ENCODE data around the gene ARF1. TPM values are rescaled to one million over a fixed set of nuclear protein-coding genes. Genes with fewer than 3 reads are reported as not detected.
A peak's percentile ranks its signal among the peaks of the same experiment; 100 is the strongest.

ARF1 gene
- total RNA-seq, 1 experiment from 2014 or later: 326 TPM

GRCh38 chr1:228142155-228142691 lies 59.7 kb downstream of the ARF1 start:
- peak; percentile 26 for DNase-seq
- Histone ChIP-seq H3K27me3 (ENCODE audit: control insufficient read depth, insufficient read depth, low read length) (no peaks in the 10 kb centered on the region), H3K36me3 (replicated peaks; ENCODE audit: control insufficient read depth, insufficient read depth, low read length) (no peaks in the 10 kb centered on the region), H3K4me3 (ENCODE audit: insufficient read depth, low read depth, low read length) (no peak overlapping the region)

GRCh38 chr1:228142701-228143136 lies 60.2 kb downstream of the ARF1 start:
- DNase-seq: peak; percentile 42
- H3K4me3 ChIP-seq (ENCODE audit: insufficient read depth, low read depth, low read length): no peak overlapping the region

GRCh38 chr1:228143480-228144192 lies 61.1 kb downstream of the ARF1 start:
- peak; percentile 49 for DNase-seq
- H3K27me3 ChIP-seq (ENCODE audit: control insufficient read depth, insufficient read depth, low read length): no peaks in the 10 kb centered on the region
- H3K36me3 ChIP-seq (replicated peaks; ENCODE audit: control insufficient read depth, insufficient read depth, low read length): no peaks in the 10 kb centered on the region
- H3K4me3 ChIP-seq (ENCODE audit: insufficient read depth, low read depth, low read length): no peak overlapping the region

More at GRCh38 chr1:228142701-228143136, 60.2 kb downstream of the ARF1 start:
- Histone ChIP-seq H3K36me3 (replicated peaks; ENCODE audit: control insufficient read depth, insufficient read depth, low read length) (no peaks in the 10 kb centered on the region), H3K27me3 (ENCODE audit: control insufficient read depth, insufficient read depth, low read length) (no peaks in the 10 kb centered on the region)

- H3K4me3 ChIP-seq (ENCODE audit: insufficient read depth, low read depth, low read length): no peak overlapping the region
- H3K36me3 ChIP-seq (replicated peaks; ENCODE audit: control insufficient read depth, insufficient read depth, low read length): no peaks in the 10 kb centered on the region
- H3K27me3 ChIP-seq (ENCODE audit: control insufficient read depth, insufficient read depth, low read length): no peaks in the 10 kb centered on the region
- DNase-seq: peak; percentile 57
These were observed 61.9 kb downstream of the ARF1 start for GRCh38 chr1:228144193-228144992.

GRCh38 chr1:228144993-228145343 lies 62.5 kb downstream of the ARF1 start:
- no peaks in the 10 kb centered on the region for H3K27me3 ChIP-seq (ENCODE audit: control insufficient read depth, insufficient read depth, low read length)
- H3K4me3 ChIP-seq (ENCODE audit: insufficient read depth, low read depth, low read length): no peak overlapping the region
- no peaks in the 10 kb centered on the region for H3K36me3 ChIP-seq (replicated peaks; ENCODE audit: control insufficient read depth, insufficient read depth, low read length)
- peak; percentile 47 for DNase-seq

- Histone ChIP-seq H3K27me3 (ENCODE audit: control insufficient read depth, insufficient read depth, low read length) (no peaks in the 10 kb centered on the region), H3K36me3 (replicated peaks; ENCODE audit: control insufficient read depth, insufficient read depth, low read length) (no peaks in the 10 kb centered on the region), H3K4me3 (ENCODE audit: insufficient read depth, low read depth, low read length) (no peak overlapping the region)
- peak; percentile 43 for DNase-seq
These were observed 63.2 kb downstream of the ARF1 start for GRCh38 chr1:228145463-228146416.

GRCh38 chr1:228146417-228147150 lies 64.1 kb downstream of the ARF1 start:
- no peak overlapping the region for H3K4me3 ChIP-seq (ENCODE audit: insufficient read depth, low read depth, low read length)

GRCh38 chr1:228147151-228147693 lies 64.7 kb downstream of the ARF1 start:
- Histone ChIP-seq H3K36me3 (replicated peaks; ENCODE audit: control insufficient read depth, insufficient read depth, low read length) (no peaks in the 10 kb centered on the region), H3K4me3 (ENCODE audit: insufficient read depth, low read depth, low read length) (no peak overlapping the region), H3K27me3 (ENCODE audit: control insufficient read depth, insufficient read depth, low read length) (no peaks in the 10 kb centered on the region)
- peak; percentile 43 for DNase-seq

More at GRCh38 chr1:228146417-228147150, 64.1 kb downstream of the ARF1 start:
- Histone ChIP-seq H3K27me3 (ENCODE audit: control insufficient read depth, insufficient read depth, low read length) (no peaks in the 10 kb centered on the region), H3K36me3 (replicated peaks; ENCODE audit: control insufficient read depth, insufficient read depth, low read length) (no peaks in the 10 kb centered on the region)
- peak; percentile 43 for DNase-seq

GRCh38 chr1:228147768-228148167 lies 65.3 kb downstream of the ARF1 start:
- Histone ChIP-seq H3K4me3 (ENCODE audit: insufficient read depth, low read depth, low read length) (no peak overlapping the region), H3K36me3 (replicated peaks; ENCODE audit: control insufficient read depth, insufficient read depth, low read length) (no peaks in the 10 kb centered on the region), H3K27me3 (ENCODE audit: control insufficient read depth, insufficient read depth, low read length) (no peaks in the 10 kb centered on the region)
- DNase-seq: peak; percentile 41

GRCh38 chr1:228148196-228148861 lies 65.8 kb downstream of the ARF1 start:
- DNase-seq: peak; percentile 54
- Histone ChIP-seq H3K27me3 (ENCODE audit: control insufficient read depth, insufficient read depth, low read length) (no peaks in the 10 kb centered on the region), H3K4me3 (ENCODE audit: insufficient read depth, low read depth, low read length) (no peak overlapping the region), H3K36me3 (replicated peaks; ENCODE audit: control insufficient read depth, insufficient read depth, low read length) (no peaks in the 10 kb centered on the region)

Measured in H7 (cell line).